C4-2B (cell line): ENCODE results near the gene GARIN6.
A peak's percentile ranks its signal among the peaks of the same experiment; 100 is the strongest.
"Not testable (repeated sequence)": the region's sequence is repeated elsewhere in the genome, so short reads cannot be mapped to it uniquely, and the experiment has no call there.

Experiments used
- H3K27ac ChIP-seq: fragments of 450-650 bp; 2 replicates; pipeline ENCODE4 v1.5.1; 2017
- CTCF ChIP-seq: fragments of 450-650 bp; conservative IDR thresholded peaks from 2 replicates; pipeline ENCODE4 v1.5.1; 2017; ENCODE audit warnings: mild to moderate bottlenecking
- ZFX ChIP-seq: fragments of 450-650 bp; IDR thresholded peaks from 2 replicates; pipeline ENCODE4 v1.6.1; 2017

Gene GARIN6

DNA sequence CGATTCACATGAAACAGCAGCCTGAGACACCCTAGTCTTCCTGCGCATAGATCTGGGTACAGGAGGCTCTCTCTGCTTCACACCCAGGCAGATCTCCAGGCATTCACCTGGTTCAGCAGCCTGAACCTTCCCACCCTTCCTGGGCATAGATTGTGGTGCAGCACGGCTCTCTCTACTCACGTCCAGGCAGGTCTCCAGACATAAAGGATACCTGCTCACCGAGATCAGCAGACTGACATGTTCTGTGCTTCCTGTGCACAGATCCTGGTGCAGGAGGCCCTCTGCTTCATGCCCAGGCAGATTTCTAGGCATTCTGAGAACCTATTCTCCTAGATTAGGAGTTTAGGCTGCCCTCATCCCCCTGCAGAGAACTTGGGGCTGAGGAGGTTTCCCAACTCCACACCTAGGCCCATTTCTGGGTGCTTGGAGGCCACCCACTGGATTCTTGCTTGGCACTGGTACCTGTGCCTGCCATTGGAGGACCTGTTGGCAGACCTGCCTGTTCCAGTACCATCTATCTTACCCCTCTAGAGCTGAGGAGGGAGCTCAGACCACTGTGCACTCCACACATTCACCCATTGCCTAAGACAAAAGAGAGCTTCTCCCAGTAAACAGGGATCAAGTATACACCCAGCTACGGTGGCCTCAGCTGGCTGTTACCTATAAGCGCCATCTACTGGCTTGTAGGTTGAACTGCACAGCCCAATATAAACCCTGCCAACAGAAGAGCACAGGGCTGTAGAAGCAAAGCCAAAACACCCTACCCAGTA is 28.0 kb upstream of the GARIN6 start:
- H3K27ac ChIP-seq, result no peak overlapping the region
- TF ChIP-seq ZFX, result no peak
- TF ChIP-seq CTCF, result peak; percentile 85

- TF ChIP-seq ZFX (no peak), CTCF (peak; percentile 55)
- H3K27ac ChIP-seq, result no peak overlapping the region
These were observed 27.4 kb upstream of the GARIN6 start for GRCh38 chr12:99620159-99620479.

- not testable (repeated sequence) for H3K27ac ChIP-seq
These were observed 23.0 kb upstream of the GARIN6 start for GRCh38 chr12:99624591-99624990.

DNA sequence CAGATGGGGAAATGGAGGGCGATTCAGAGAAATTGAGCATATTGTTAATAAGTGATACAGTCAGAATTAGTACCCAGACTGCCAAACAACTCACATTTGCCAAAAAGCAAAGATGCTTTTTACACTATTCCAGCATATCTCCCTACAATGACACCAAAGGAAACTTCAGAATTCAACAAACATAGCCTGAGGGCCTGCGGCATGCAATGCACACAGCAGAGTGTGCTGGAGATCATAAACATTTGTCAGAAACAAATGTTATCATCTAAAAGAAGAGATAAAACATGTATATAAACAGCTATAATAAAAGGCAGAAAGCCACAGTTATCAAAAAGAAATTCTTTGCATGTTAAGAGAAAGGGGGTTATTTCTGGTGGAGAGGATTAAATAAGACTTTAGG is 20.1 kb upstream of the GARIN6 start:
- TF ChIP-seq ZFX (no peak), CTCF (no peak)
- no peak overlapping the region for H3K27ac ChIP-seq

DNA sequence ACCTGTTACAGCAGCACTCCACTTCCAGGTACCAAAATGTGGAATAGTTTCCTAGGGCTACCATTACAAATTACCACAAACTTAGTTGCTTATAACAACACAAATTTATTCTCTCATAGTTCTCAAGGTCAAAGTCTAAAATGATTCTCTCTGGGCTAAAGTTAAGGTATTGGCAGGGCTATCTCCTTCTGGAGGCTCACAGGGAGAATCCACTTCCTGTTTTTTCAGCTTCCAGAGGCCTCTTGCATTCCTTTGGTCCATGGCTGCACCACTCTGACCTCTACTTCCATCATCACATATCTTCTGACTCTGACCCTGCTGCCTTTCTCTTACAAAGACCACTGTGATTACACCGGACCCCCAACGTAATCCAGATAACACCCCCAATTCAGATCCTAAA is 2.9 kb upstream of the GARIN6 start:
- H3K27ac ChIP-seq, result no peak overlapping the region
- TF ChIP-seq ZFX (no peak), CTCF (no peak)

- TF ChIP-seq ZFX (no peak), CTCF (no peak)
- H3K27ac ChIP-seq, result no peak overlapping the region
These were observed 630 bp downstream of the GARIN6 start for GRCh38 chr12:99648183-99648582.

DNA sequence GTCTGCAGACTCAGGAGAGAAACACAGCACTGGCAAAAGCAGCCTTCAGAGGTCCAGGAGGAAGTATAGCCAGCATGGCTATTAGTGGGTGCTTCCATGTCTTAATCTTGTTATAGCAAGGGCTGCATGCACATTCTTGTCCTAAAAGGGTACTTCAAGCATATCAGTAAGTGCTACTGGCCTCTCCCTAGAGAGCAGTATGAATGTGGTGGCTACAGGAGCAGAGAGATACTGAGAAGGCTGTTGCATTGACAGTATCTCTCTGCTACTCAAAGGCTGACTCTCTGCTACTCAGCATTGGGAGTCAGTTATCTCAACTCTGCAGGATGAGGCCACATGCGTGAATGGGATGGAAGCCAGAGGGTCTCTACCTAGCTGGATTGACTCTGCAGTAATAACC is 2.0 kb downstream of the GARIN6 start:
- H3K27ac ChIP-seq, result no peak overlapping the region
- no peak for TF ChIP-seq ZFX
- TF ChIP-seq CTCF, result 0 out of 2 replicates have a peak, but pooled peaks have one; percentile 3

DNA sequence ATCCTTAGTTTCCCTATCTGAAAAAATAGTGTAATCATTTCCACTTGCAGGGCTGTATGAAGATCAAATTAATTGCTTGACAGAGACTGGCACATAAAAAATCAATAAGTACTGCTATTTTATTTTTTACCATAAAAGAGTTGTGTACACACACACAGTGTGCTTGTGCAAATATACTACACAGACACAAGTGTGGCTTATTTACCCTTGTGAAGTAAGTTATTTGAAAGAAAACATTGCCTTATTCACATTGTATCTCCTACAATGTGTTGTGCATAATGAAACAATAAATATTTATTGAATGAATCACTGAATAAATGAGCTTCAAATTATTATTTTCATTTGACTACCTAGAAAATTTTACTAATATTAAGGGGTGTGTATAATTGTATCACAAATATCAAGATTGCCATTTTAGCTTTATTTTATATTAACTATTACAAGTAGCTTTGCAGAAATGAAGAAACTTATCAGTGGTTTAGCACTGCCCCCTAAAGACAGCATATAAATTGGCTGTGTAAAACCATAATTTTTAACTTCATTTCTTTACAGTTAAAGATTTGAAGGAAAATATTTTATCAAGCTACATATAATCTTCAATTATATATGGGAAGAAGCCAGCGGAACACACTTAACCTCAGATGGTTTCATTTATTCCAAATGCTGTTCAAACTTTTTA is 11.3 kb downstream of the GARIN6 start:
- no peak overlapping the region for H3K27ac ChIP-seq
- TF ChIP-seq ZFX (no peak), CTCF (peak; percentile 36)
